ENCODE measurements around the gene SEPTIN12. TPM values are rescaled to one million over a fixed set of nuclear protein-coding genes. Genes with fewer than 3 reads are reported as not detected.

SEPTIN12 gene, protein sequence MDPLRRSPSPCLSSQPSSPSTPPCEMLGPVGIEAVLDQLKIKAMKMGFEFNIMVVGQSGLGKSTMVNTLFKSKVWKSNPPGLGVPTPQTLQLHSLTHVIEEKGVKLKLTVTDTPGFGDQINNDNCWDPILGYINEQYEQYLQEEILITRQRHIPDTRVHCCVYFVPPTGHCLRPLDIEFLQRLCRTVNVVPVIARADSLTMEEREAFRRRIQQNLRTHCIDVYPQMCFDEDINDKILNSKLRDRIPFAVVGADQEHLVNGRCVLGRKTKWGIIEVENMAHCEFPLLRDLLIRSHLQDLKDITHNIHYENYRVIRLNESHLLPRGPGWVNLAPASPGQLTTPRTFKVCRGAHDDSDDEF
- not detected in 2 replicates for total RNA-seq

DNA sequence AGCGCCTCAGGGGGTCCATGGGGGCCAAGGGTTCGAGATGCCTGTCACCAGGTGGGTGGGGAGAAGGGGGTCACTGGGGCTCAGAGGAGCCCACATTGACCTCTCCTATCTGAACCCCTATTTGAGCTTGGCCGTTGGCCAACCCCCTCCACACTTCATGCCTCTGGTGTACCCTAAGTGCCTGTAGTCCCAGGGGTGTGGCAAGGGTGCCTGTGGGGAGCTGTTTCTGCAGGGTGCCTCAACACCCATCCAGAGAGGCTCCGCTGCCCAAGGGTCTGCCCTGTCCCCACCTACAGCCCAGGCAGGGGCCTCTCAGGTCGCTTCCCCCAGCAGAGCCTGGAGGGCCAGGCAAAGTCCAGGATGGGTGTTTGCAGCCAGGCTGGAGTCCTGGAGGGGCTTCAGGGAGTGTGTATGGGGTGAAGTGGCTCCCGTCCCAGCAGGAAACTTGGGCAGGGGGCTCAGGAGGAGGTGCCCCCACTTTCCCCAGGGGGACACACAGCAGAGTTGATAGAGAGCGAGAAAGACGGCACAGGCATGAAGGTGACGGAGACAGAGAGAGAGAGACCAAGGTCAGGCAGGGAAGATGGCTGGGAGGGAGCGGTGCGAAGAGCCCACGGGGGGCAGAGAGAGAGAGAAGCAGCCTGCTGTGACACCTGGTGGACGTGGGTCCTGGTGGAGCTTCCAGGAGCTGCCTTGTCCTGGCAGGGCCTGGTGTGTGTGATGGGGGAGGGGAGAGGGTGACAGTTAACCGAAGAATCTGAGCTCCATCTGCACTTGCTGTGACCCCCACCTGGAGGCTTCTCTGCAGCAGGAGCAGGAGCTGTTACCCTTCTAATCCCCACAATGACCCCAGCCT is at the start of gene SEPTIN12:
SEPTIN12 (minus strand) TSS at position 719 of the 856 bp plus-strand sequence; CDS start at position 19, 700 bp downstream.

DNA sequence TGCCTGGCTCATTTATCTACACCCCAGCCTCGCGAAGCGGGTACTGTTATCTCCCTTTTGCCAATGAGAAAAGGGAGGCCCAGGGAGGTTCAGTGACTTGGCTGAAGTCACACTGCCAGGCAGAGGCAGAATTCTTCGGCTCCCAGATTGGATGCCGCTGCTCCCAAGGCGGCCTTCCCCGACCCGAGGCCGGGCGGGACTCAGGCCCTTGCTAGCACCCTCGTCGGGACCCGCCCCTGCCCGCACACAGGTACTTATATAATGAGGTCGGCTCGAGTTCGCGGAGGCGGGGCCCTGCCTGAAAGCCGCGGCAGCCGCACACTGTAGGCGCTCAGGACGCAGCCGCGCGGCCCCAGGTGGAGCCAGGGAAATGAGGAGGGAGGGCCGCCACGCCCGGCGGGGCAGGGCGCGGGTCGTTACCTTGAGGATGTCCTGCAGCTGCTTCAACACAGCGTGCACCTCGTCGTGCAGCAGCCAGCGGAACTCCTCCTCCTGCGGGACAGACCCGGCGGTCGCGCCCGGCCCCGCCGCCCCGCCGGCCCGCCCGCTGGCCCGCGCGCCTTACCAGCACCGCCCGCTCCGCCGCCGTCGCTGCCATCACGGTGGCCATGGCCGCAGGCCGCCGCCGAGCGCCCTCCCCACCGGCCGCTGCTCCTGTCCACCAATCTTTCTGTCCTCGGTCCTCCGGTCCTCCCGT is 14.0 kb upstream of the SEPTIN12 start, which contains the start of gene ROGDI:
ROGDI (minus strand) TSS at position 672 of the 697 bp plus-strand sequence; CDS start at position 610, 62 bp downstream.

DNA sequence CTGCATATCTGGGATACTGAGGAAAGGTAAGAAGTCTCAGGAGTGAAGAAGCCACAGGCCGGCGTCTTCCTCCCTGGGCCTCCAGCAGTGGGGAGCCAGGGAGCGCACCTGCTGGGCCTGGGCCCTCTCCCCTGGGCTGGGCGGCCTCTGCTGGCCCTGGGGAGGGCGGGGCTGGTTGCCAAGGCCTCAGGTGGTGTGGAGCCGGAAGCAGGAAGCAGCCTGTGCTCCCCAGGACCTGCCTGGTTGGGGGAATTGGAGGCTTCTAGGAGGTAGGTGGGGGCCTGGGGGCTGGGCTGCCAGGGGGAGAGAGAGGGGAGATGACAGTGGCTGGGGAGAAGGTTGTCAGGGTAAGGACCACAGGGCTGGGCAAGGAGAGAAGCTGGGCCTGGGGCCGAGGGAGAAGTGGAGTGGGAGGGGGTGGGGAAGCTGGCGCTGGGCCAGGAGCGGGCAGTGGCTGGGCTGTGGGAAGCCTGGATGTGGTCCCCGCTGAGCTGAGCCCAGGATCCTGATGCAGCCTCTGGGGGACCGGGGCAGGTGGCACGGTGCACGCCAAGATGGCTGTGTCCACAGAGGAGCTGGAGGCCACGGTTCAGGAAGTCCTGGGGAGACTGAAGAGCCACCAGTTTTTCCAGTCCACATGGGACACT is 7.2 kb upstream of the SEPTIN12 start, which contains the start of gene SMIM22:
SMIM22 (plus strand) TSS at position 189 of the 647 bp plus-strand sequence; CDS start at position 555, 366 bp downstream.

GRCh38 chr16:4766875-4767628 is 21.1 kb downstream of the SEPTIN12 start, which contains the start of gene ZNF500:
TSS of gene ZNF500 (minus strand) at chr16:4767162. CDS start at chr16:4765978, 1,184 bp downstream.

DNA sequence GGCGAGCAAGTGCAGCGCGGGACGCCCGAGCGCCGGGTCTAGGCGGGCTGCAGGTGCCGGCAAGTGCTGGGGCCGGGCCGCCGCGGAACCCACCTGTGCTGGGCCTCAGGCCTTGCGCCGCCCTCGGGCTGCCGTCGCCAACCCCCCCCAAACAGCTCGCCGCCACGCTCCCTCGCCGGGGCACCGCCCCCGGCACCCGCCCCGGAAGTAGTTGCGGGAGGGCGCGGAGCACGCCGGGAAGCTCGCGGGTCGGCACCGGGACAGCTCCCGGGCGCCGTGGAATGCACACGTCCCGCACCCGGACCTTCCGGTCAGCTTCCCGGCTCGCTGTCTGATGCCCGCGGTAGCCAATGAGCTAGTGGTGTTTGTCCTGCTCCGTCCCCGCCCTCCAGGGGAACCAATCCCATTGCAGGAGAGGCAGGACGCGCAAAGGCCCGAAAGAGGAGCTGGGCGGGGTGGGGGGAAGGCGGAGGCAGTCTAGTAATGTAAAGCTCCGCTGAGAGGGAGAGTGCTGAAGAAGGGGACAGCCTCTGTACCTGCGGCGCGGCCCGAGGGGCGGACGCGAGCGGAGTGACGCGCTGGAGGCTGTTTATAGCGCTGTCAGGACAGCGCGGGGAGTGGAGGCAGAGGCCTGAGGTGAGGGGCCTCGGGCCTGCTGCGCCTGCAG is 53.9 kb downstream of the SEPTIN12 start, which contains the start of the genes ANKS3 and DNAAF8:
ANKS3 (minus strand) TSS at position 209 of the 667 bp plus-strand sequence. CDS start 4,122 bp downstream, outside the sequence.
DNAAF8 (plus strand) TSS at position 475 of the 667 bp plus-strand sequence. CDS start 1,978 bp downstream, outside the sequence.

Other genes with a start within 250 kb of the SEPTIN12 start
- 11.2 and 11.8 TPM in 2 replicates for gene CDIP1, start 249.6 kb downstream of the SEPTIN12 start, total RNA-seq
- not detected in 2 replicates for gene C16orf96, start 232.0 kb downstream of the SEPTIN12 start, total RNA-seq
- gene UBALD1, start 173.5 kb downstream of the SEPTIN12 start, total RNA-seq: 3.9 and 4.9 TPM in 2 replicates
- 17.9 and 24.5 TPM in 2 replicates for gene MGRN1, start 163.5 kb downstream of the SEPTIN12 start, total RNA-seq
- 26.0 and 31.7 TPM in 2 replicates for gene NUDT16L1, start 94.8 kb downstream of the SEPTIN12 start, total RNA-seq
- gene ANKS3, start 54.1 kb downstream of the SEPTIN12 start, total RNA-seq: 14.8 and 23.0 TPM in 2 replicates
- 0.45 and 0.56 TPM in 2 replicates for gene DNAAF8, start 53.8 kb downstream of the SEPTIN12 start, total RNA-seq
- gene ZNF500, start 21.2 kb downstream of the SEPTIN12 start, total RNA-seq: 4.7 and 7.1 TPM in 2 replicates
- gene SMIM22, start 7.0 kb upstream of the SEPTIN12 start, total RNA-seq: not detected in 2 replicates
- 10.4 and 10.9 TPM in 2 replicates for gene ROGDI, start 14.3 kb upstream of the SEPTIN12 start, total RNA-seq
- 49.2 and 56.7 TPM in 2 replicates for gene GLYR1, start 58.9 kb upstream of the SEPTIN12 start, total RNA-seq
- gene UBN1, start 59.1 kb upstream of the SEPTIN12 start, total RNA-seq: 23.7 and 26.5 TPM in 2 replicates
- gene PPL, start 148.8 kb upstream of the SEPTIN12 start, total RNA-seq: 0.18 and 1.0 TPM in 2 replicates
- not detected in 2 replicates for gene SEC14L5, start 170.0 kb upstream of the SEPTIN12 start, total RNA-seq
- 13.9 and 16.6 TPM in 2 replicates for gene NAGPA, start 245.6 kb upstream of the SEPTIN12 start, total RNA-seq